ENCODE measurements around the gene TTBK2.

- TF ChIP-seq, protein P1, sequence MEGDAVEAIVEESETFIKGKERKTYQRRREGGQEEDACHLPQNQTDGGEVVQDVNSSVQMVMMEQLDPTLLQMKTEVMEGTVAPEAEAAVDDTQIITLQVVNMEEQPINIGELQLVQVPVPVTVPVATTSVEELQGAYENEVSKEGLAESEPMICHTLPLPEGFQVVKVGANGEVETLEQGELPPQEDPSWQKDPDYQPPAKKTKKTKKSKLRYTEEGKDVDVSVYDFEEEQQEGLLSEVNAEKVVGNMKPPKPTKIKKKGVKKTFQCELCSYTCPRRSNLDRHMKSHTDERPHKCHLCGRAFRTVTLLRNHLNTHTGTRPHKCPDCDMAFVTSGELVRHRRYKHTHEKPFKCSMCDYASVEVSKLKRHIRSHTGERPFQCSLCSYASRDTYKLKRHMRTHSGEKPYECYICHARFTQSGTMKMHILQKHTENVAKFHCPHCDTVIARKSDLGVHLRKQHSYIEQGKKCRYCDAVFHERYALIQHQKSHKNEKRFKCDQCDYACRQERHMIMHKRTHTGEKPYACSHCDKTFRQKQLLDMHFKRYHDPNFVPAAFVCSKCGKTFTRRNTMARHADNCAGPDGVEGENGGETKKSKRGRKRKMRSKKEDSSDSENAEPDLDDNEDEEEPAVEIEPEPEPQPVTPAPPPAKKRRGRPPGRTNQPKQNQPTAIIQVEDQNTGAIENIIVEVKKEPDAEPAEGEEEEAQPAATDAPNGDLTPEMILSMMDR (IDR thresholded peaks at IDR 0.05; ENCODE audit: low read depth, low read length): no peak
- no peak for TF ChIP-seq EZH2phosphoT487 (IDR thresholded peaks at IDR 0.05; ENCODE audit: low read depth)
Observed at GRCh38 chr15:42903388-42904324, 16.9 kb downstream of the TTBK2 start.

Measured in OCI-LY3 (cell line).